22Rv1 (cell line): ENCODE measurements around the gene NGB.

ENCODE experiments used
- ZFX ChIP-seq: fragments of 450-650 bp; IDR thresholded peaks from 2 replicates; pipeline ENCODE4 v1.6.1; 2017; ENCODE audit warnings: antibody characterized with exemption, borderline replicate concordance
- TF ChIP-seq, protein P1 (sequence below): fragments of 450-650 bp; IDR thresholded peaks from 2 replicates; pipeline ENCODE4 v1.5.1; 2017; ENCODE audit warnings: mild to moderate bottlenecking

DNA sequence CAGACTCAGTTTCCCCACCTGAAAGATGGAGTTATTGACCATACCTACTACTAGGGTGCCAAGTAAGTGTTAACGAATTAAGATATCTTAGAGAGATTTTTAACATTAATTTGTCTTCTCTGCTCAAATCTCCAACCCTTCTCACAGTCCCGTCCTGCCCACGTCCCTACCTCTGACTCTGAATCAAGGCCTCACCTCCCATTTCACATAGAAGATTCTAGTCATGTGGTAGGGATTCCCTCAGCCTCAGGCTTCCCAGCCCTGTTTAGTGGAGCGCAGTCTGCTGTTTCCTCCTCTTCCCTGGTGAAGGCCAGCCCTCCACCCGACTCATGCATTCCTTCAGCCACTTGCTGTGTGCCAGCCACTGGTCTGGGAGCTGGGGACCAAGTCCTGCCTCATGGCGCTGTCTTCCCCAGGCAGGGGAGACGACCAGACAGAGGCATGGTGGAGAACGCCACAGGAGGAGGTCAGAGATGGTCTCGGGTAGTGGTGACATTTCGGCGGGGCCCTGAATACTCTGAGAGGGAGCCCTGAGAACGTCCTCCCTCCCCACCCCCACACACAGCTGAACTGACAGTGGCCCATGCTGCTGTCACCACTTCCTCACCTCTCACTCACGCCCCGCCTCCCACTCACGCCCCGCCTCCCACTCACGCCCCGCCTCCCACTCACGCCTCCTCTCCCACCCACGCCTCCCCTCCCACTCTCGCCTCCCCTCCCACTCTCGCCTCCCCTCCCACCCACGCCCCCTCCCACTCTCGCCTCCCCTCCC is 50.6 kb downstream of the NGB start:
- TF ChIP-seq, protein P1, sequence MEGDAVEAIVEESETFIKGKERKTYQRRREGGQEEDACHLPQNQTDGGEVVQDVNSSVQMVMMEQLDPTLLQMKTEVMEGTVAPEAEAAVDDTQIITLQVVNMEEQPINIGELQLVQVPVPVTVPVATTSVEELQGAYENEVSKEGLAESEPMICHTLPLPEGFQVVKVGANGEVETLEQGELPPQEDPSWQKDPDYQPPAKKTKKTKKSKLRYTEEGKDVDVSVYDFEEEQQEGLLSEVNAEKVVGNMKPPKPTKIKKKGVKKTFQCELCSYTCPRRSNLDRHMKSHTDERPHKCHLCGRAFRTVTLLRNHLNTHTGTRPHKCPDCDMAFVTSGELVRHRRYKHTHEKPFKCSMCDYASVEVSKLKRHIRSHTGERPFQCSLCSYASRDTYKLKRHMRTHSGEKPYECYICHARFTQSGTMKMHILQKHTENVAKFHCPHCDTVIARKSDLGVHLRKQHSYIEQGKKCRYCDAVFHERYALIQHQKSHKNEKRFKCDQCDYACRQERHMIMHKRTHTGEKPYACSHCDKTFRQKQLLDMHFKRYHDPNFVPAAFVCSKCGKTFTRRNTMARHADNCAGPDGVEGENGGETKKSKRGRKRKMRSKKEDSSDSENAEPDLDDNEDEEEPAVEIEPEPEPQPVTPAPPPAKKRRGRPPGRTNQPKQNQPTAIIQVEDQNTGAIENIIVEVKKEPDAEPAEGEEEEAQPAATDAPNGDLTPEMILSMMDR, result no peak
- no peak for TF ChIP-seq ZFX
